Measurements from ENCODE around the gene ZNF611. TPM values are rescaled to one million over a fixed set of nuclear protein-coding genes. Genes with fewer than 3 reads are reported as not detected.

The ZNF611 gene
- 2.8 and 5.7 TPM in 2 replicates for total RNA-seq

DNA sequence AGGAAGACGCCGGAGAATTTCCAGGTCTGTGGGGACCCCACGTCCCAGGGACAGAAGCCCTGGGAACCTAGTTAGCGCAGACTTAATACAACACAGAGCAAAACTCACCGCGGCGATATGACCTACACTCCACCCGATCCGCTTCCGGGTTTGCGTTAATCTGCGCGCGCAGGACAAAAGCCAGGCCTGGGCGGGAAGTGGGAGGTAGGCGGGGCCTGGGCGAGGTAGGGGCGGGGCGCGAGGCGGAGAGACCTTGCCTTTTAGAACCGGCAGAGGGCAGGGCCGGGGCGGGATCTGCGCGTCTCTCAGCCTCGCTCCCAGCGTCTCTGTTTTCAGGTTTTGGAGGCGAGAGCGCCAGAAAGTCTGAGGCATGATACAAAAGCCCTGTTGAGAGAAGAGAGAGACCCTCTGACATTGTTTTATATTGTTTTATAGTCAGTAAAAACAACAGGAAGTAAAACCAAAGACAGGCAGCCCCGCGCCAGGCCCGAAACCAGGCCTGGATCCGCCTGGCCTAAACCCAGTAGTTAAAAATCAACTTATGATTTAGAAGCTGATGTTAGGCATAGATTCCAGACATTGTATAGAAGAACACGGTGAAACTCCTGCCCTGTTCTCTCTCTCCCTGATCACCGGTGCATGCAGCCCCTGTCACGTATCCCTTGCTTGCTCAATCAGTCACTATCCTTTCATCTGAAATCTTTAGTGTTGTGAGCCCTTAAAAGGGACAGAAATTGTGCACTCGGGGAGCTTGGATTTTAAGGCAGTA lies at the start of gene ZNF611:
TSS of gene ZNF611 (minus strand) at position 152 of the 769 bp plus-strand sequence. CDS start 19,150 bp downstream, outside the sequence.

Other genes with a start within 250 kb of the ZNF611 start
- 5.6 and 5.7 TPM in 2 replicates for gene ZNF808, start 207.4 kb downstream of the ZNF611 start, total RNA-seq
- 4.0 and 5.2 TPM in 2 replicates for gene ZNF701, start 164.8 kb downstream of the ZNF611 start, total RNA-seq
- gene ZNF83, start 96.7 kb downstream of the ZNF611 start, total RNA-seq, result 11.9 and 16.5 TPM in 2 replicates
- gene ZNF600, start 51.7 kb upstream of the ZNF611 start, total RNA-seq, result 1.5 and 1.6 TPM in 2 replicates
- 5.9 and 6.2 TPM in 2 replicates for gene ZNF28, start 86.6 kb upstream of the ZNF611 start, total RNA-seq
- 8.3 and 8.9 TPM in 2 replicates for gene ZNF468, start 122.6 kb upstream of the ZNF611 start, total RNA-seq
- gene ZNF320, start 162.6 kb upstream of the ZNF611 start, total RNA-seq, result 8.1 and 8.2 TPM in 2 replicates
- gene ZNF888, start 188.4 kb upstream of the ZNF611 start, total RNA-seq, result 3.3 and 3.7 TPM in 2 replicates
- gene ZNF816, start 227.8 kb upstream of the ZNF611 start, total RNA-seq, result 4.5 and 4.9 TPM in 2 replicates

All from bronchus fibroblast of lung (primary cell).